ENCODE results near the gene NOS3.

NOS3 gene

GRCh38 chr7:151060416-151061212 is 69.8 kb downstream of the NOS3 start:
- peak; percentile 22 for DNase-seq

DNA sequence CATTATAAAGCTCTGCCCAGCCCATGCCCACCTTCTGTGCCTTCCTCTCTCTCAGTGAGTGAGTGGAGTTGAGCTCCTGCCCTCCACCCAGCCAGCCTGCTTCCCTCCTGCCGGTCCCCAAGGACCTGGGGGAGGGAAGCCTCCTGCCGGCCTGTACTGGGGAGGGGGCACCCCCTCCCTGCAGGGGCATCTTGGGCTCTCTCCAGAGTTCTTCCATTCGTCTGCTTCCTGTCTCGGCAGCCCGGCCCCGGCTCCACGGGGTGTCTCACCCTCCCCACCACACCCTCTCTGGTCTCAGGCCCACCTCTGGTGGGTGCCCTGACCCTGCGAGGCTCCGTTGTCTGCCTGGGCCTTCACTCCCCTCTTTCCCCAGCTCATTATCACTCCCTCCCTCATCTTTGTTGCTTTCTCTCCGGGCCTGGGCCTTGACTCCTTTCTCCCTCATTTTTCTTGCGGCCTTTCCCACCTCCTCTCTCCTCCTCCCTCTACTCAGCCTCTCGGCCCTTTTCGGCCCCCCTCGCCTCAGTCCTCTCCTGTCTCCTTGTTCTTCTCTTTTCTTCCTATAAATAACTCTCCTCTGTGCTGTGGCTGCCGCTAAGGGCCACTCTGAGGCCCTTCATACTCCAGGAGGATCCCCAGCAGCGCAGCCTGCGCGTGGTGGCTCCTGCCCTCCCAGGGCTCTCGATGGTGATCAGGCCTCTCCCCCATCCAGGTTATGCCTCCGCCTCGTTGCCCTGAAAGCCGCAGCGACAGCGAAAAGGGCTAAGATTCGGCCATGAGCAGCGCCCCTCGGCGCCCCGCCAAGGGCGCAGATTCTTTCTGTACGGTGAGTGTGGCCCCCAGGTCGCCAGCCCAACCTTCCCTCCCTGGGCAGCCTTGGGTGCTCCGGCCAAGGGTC is 70.6 kb downstream of the NOS3 start:
- no peak for DNase-seq

GRCh38 chr7:151062111-151062398 is 71.2 kb downstream of the NOS3 start:
- DNase-seq = no peak

- no peak for DNase-seq
Measured at GRCh38 chr7:151062399-151063211, 71.8 kb downstream of the NOS3 start.

- DNase-seq = no peak
Measured at GRCh38 chr7:151063212-151063561, 72.4 kb downstream of the NOS3 start.
